ENCODE data around the gene STK32C. TPM values are rescaled to one million over a fixed set of nuclear protein-coding genes. Genes with fewer than 3 reads are reported as not detected.

STK32C gene
- total RNA-seq, 4 donors from 2014 or later = 4.8 to 10.9 (median 7.8) TPM

- intact Hi-C loops (cut with DNase I) = no loop called here
- no peak for DNase-seq (ENCODE audit: extremely low spot score)
- Histone ChIP-seq H3K27me3 (no peaks in the 10 kb centered on the region), H3K27ac (replicated peaks in 1 of 4) (no peak overlapping the region), H3K36me3 (peaks cover 0 to 4% (median 1%) of the 10 kb centered on the region in 4 donors), H3K4me3 (no peak overlapping the region), H3K9me3 (no peaks in the 10 kb centered on the region), H3K4me1 (peaks cover 0 to 9% (median 7%) of the 10 kb centered on the region in 4 donors)
- 95% methylated on average over 13 of the region's 13 CpGs for WGBS
- TF ChIP-seq POLR2A (IDR thresholded peaks at IDR 0.05; ENCODE audit: low read depth) (no peak), CTCF (IDR thresholded peaks at IDR 0.05) (no peak), EP300 (IDR thresholded peaks at IDR 0.05) (no peak), POLR2AphosphoS5 (IDR thresholded peaks at IDR 0.05) (no peak)
Observed at GRCh38 chr10:132231656-132232022, 76.1 kb downstream of the STK32C start.

GRCh38 chr10:132230557-132231210 lies 77.1 kb downstream of the STK32C start:
- WGBS = 90% methylated on average over 7 of the region's 21 CpGs
- H3K36me3 ChIP-seq = peaks cover 0 to 4% (median 1%) of the 10 kb centered on the region in 4 donors
- no peaks in the 10 kb centered on the region for H3K9me3 ChIP-seq
- TF ChIP-seq CTCF (IDR thresholded peaks at IDR 0.05) (no peak), EP300 (IDR thresholded peaks at IDR 0.05) (no peak), POLR2AphosphoS5 (IDR thresholded peaks at IDR 0.05) (no peak), POLR2A (IDR thresholded peaks at IDR 0.05; ENCODE audit: low read depth) (no peak)
- H3K4me1 ChIP-seq = peaks cover 0 to 9% (median 7%) of the 10 kb centered on the region in 4 donors
- DNase-seq (ENCODE audit: extremely low spot score) = no peak
- H3K4me3 ChIP-seq = peak overlapping the region; percentile 33 to 52 (median 38)
- no peaks in the 10 kb centered on the region for H3K27me3 ChIP-seq
- H3K27ac ChIP-seq (replicated peaks in 1 of 4) = peak overlapping the region in 2 of 4 donors; percentile 48 to 60
- intact Hi-C loops (cut with DNase I) = no loop called here

- Histone ChIP-seq H3K9me3 (no peaks in the 10 kb centered on the region), H3K27ac (replicated peaks in 1 of 4) (peak overlapping the region in 3 of 4 donors; percentile 46 to 60 (median 48)), H3K4me3 (peak overlapping the region; percentile 33 to 52 (median 38)), H3K36me3 (peaks cover 0 to 9% (median 1%) of the 10 kb centered on the region in 4 donors), H3K27me3 (no peaks in the 10 kb centered on the region), H3K4me1 (peaks cover 0 to 9% (median 7%) of the 10 kb centered on the region in 4 donors)
- intact Hi-C loops (cut with DNase I) = no loop called here
- TF ChIP-seq POLR2A (IDR thresholded peaks at IDR 0.05; ENCODE audit: low read depth) (no peak), POLR2AphosphoS5 (IDR thresholded peaks at IDR 0.05) (peak in 1 of 2 donors; percentile 28)
- WGBS = 51% methylated on average over 29 of the region's 36 CpGs
- DNase-seq (ENCODE audit: extremely low spot score) = no peak
Observed at GRCh38 chr10:132229834-132230556, 77.8 kb downstream of the STK32C start.

GRCh38 chr10:132229096-132229495 lies 78.7 kb downstream of the STK32C start:
- no peak overlapping the region for H3K4me3 ChIP-seq
- H3K4me1 ChIP-seq = peaks cover 0 to 9% (median 7%) of the 10 kb centered on the region in 4 donors
- 73% methylated on average over 5 of the region's 6 CpGs for WGBS
- DNase-seq (ENCODE audit: extremely low spot score) = no peak
- no peaks in the 10 kb centered on the region for H3K9me3 ChIP-seq
- intact Hi-C loops (cut with DNase I) = no loop called here
- no peak overlapping the region for H3K27ac ChIP-seq (replicated peaks in 1 of 4)
- no peaks in the 10 kb centered on the region for H3K27me3 ChIP-seq
- peaks cover 0 to 5% (median 0%) of the 10 kb centered on the region in 4 donors for H3K36me3 ChIP-seq
- TF ChIP-seq POLR2A (IDR thresholded peaks at IDR 0.05; ENCODE audit: low read depth) (no peak), CTCF (IDR thresholded peaks at IDR 0.05) (no peak), EP300 (IDR thresholded peaks at IDR 0.05) (no peak), POLR2AphosphoS5 (IDR thresholded peaks at IDR 0.05) (no peak)

- intact Hi-C loops (cut with DNase I) = no loop called here
- TF ChIP-seq POLR2A (IDR thresholded peaks at IDR 0.05; ENCODE audit: low read depth) (no peak), EP300 (IDR thresholded peaks at IDR 0.05) (no peak), CTCF (IDR thresholded peaks at IDR 0.05) (no peak), POLR2AphosphoS5 (IDR thresholded peaks at IDR 0.05) (no peak)
- Histone ChIP-seq H3K27me3 (no peaks in the 10 kb centered on the region), H3K4me3 (no peak overlapping the region), H3K27ac (replicated peaks in 1 of 4) (no peak overlapping the region), H3K9me3 (no peaks in the 10 kb centered on the region), H3K36me3 (peaks cover 0 to 5% (median 0%) of the 10 kb centered on the region in 4 donors), H3K4me1 (peaks cover 0 to 9% (median 7%) of the 10 kb centered on the region in 4 donors)
- DNase-seq (ENCODE audit: extremely low spot score) = no peak
- 92% methylated on average over 14 of the region's 14 CpGs for WGBS
Observed at GRCh38 chr10:132228616-132229015, 79.1 kb downstream of the STK32C start.

Data from esophagus muscularis mucosa (tissue), 4 donors.